Astrocyte of the cerebellum (primary cell): ENCODE results near the gene IER3IP1.

Experiments used
- DNase-seq: peaks from one replicate; pipeline ENCODE4 v3.0.0-alpha.2; 2011; ENCODE audit warnings: low read depth
- H3K4me3 ChIP-seq: 2 replicates; pipeline ENCODE4 v1.5.1; 2011; ENCODE audit warnings: mild to moderate bottlenecking, low read depth, low read length, moderate library complexity
- in situ Hi-C: cut with HindIII; loops from 2 replicates; pipeline ENCODE4 v1.10.0; 2017; ENCODE audit warnings: low sequenced_read_pairs
- TF ChIP-seq, protein P1 (sequence below): IDR thresholded peaks from 2 replicates; pipeline ENCODE4 v1.5.1; 2012; ENCODE audit warnings: low read length, low read depth, moderate library complexity, mild to moderate bottlenecking; ENCODE audit errors: missing control alignments

The IER3IP1 gene

DNA sequence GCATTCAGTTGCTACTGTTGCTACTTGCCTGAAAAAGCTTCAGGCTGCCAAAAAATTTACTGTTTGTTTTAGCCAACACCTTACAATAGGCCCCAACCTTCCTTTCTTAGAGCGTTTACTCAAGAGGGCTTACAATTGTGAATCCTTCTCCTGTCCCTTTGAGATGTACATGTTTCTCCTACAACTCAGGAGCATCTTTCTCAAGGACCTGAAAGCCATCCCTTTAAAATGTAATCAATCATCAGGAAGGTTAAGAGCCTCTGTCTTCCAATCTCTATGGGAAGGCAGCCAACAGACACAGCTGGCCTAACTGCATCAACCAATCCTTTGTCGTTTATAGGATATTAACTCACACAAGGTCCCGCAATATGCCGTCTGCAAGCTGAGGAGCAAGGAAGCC lies 3.4 kb upstream of the IER3IP1 start:
- in situ Hi-C loops, result no loop called here
- TF ChIP-seq, protein P1, sequence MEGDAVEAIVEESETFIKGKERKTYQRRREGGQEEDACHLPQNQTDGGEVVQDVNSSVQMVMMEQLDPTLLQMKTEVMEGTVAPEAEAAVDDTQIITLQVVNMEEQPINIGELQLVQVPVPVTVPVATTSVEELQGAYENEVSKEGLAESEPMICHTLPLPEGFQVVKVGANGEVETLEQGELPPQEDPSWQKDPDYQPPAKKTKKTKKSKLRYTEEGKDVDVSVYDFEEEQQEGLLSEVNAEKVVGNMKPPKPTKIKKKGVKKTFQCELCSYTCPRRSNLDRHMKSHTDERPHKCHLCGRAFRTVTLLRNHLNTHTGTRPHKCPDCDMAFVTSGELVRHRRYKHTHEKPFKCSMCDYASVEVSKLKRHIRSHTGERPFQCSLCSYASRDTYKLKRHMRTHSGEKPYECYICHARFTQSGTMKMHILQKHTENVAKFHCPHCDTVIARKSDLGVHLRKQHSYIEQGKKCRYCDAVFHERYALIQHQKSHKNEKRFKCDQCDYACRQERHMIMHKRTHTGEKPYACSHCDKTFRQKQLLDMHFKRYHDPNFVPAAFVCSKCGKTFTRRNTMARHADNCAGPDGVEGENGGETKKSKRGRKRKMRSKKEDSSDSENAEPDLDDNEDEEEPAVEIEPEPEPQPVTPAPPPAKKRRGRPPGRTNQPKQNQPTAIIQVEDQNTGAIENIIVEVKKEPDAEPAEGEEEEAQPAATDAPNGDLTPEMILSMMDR, result no peak
- DNase-seq, result no peak
- H3K4me3 ChIP-seq, result no peak overlapping the region

DNA sequence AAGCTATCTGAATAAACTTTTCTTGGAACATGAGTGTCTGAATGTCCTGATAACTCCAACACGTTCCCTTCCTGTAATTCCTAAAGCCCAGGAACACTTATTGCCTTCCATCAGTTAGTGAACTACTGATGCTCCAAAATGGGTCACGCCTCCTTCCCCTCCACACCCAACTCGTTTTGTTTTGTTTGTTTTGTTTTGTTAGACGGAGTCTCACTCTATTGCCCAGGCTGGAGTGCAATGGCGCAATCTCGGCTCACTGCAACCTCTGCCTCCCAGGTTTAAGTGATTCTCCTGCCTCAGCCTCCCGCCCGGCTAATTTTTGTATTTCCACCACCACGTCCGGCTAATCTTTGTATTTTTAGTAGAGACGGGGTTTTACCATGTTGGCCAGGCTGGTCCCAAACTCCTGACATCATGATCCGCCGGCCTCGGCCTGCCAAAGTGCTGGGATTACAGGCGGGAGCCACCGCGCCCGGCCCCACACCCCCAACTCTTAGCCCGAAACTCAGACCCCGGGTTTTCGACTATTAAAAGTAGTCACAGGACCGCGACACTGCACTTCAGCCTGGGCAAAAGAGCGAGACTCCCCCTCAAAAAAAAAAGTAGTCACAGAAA lies 774 bp downstream of the IER3IP1 start:
- in situ Hi-C loops, result no loop called here
- peak overlapping the region; percentile 98 for H3K4me3 ChIP-seq
- TF ChIP-seq, protein P1, result no peak
- no peak for DNase-seq

DNA sequence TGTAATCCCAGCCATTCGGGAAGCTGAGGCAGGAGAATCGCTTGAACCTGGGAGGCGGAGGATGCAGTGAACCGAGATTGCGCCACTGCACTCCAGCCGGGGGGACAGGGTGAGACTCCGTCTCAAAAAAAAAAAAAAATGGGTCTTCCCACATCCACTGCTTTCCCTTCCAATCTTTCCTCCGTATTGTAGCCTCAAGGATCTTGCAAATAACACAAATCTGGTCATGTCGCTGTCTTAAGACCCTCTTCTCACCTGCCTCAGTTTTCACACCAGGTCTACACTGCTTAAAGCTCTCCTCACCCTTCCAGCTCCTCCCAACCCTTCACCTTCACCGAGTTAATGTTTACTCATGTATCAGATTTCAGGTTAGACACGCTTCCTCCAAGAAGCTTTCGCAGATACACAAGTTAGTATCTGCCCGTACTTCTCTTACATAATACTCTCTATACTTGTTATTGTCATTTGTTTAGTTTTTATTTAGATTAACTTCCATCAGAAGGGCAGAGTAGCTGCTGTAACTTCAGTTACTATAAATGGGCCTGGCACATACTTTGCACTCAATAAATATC lies 1.5 kb downstream of the IER3IP1 start:
- peak overlapping the region; percentile 98 for H3K4me3 ChIP-seq
- no peak for DNase-seq
- in situ Hi-C loops, result no loop called here
- TF ChIP-seq, protein P1, result no peak

DNA sequence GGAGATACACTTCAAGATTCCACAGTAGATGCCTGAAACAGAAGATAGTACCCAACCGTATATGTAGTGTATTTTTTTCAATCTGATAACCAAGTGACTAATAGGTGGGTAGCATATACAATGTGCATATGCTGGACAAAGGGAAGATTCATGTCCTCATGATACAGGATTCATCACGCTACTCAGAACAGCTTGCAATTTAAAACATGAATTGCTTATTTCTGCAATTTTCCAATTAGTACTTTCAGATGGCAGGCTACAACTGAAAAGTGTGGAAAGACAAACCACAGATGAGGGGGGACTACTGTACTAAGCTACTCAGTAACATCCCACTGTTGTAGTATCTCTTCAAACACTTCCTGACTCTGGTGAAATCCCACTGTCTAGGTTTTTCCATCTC lies 3.7 kb downstream of the IER3IP1 start:
- TF ChIP-seq, protein P1, result no peak
- in situ Hi-C loops, result no loop called here
- H3K4me3 ChIP-seq, result no peak overlapping the region
- no peak for DNase-seq

- in situ Hi-C loops, result no loop called here
- TF ChIP-seq, protein P1, result no peak
- no peak overlapping the region for H3K4me3 ChIP-seq
- no peak for DNase-seq
These were observed 7.3 kb downstream of the IER3IP1 start for GRCh38 chr18:47168913-47169312.

DNA sequence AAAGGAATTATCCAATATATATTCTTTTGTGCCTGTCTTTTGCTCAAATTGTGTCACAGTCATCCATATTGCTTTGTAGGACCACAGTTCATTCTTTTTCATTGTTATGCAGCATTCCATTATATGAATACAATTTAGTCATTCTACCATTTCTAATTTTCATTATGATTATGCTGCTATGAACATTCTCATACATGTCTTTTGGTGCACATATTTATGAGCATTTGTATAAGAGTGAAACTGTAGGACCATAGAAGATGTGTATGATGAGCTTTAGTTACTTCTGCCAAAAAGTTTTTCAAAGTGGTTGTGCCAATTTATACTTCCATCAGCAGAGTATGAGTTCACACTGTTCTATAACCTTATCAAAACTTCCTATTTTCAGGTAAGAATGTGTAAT lies 7.7 kb downstream of the IER3IP1 start:
- H3K4me3 ChIP-seq, result no peak overlapping the region

More for the DNA sequence above, 7.7 kb downstream of the IER3IP1 start:
- TF ChIP-seq, protein P1, result no peak
- in situ Hi-C loops, result no loop called here
- DNase-seq, result no peak
